H7 (cell line): Measurements from ENCODE around the gene PPP5C. TPM values are rescaled to one million over a fixed set of nuclear protein-coding genes. Genes with fewer than 3 reads are reported as not detected.

ENCODE experiments used
- DNase-seq: peaks from one replicate; pipeline ENCODE4 v3.0.0; 2012
- H3K27me3 ChIP-seq: 2 replicates; pipeline ENCODE4 v1.6.0; 2011; ENCODE audit warnings: mild to moderate bottlenecking, low read length; ENCODE audit not compliant: control insufficient read depth, insufficient read depth
- H3K36me3 ChIP-seq: replicated peaks from 2 replicates; pipeline ENCODE4 v1.5.1; 2011; ENCODE audit warnings: low read length; ENCODE audit not compliant: control insufficient read depth, insufficient read depth
- H3K4me3 ChIP-seq: 2 replicates; pipeline ENCODE4 v1.5.1; 2011; ENCODE audit warnings: low read depth, mild to moderate bottlenecking, control low read depth, low read length, moderate library complexity; ENCODE audit not compliant: insufficient read depth
- total RNA-seq: library from RNA; depleted of rRNA; stranded (reverse); fragments of >200 nt; shearing (Covaris generic); gene quantifications from 2 replicates; pipeline ENCODE4 v1.2.3, GENCODE V29; 2014

The PPP5C gene
- total RNA-seq, 1 experiment from 2014 or later, result 92.8 TPM

- Histone ChIP-seq H3K36me3 (peaks cover 8% of the 10 kb centered on the region), H3K4me3 (no peak overlapping the region), H3K27me3 (no peaks in the 10 kb centered on the region)
- no peak for DNase-seq
Observed at GRCh38 chr19:46349311-46349993, 2.6 kb downstream of the PPP5C start.

- peaks cover 12% of the 10 kb centered on the region for H3K36me3 ChIP-seq
- no peaks in the 10 kb centered on the region for H3K27me3 ChIP-seq
- no peak for DNase-seq
- H3K4me3 ChIP-seq, result no peak overlapping the region
Observed at GRCh38 chr19:46350029-46350757, 3.3 kb downstream of the PPP5C start.

- Histone ChIP-seq H3K36me3 (peaks cover 12% of the 10 kb centered on the region), H3K27me3 (no peaks in the 10 kb centered on the region), H3K4me3 (no peak overlapping the region)
- no peak for DNase-seq
Observed at GRCh38 chr19:46350758-46351159, 3.9 kb downstream of the PPP5C start.

DNA sequence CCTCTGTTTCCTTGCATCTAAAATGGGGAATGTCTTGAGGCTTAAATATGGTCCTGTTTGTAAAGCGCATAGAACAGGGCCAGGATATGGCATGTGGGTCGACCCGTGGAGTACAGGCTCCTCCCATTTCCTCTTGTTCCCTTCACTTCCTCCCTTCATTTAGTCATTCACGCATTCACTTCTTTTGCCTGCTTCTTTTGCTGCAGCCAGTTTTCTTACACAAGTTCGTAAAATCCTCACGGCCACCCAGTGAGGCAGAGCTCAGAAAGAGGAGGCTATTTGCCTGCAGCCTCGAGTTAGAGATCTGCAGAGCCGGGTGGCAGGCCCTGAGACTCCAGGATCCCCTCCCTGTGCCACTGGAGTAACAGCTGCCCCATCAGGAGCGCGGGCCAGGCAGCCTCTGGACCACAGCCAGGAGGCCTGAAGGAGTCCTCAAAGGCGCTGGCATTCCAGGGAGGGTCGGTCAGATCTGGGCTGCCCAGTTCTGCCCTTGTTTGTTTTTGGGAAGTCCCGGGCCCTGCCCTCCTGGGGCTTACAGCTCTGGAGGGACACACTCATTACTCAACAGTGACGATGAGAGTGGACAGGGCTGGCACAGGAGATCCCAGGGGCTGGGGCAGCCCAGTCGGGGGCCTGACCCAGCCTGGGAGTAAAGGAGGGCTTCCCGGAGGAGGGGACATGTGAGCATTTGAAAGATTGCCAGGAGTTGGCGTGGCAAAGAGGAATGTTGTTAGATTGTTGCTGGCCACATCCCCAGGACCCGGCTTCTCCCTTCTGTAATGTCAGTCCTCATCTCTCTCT lies 4.6 kb downstream of the PPP5C start:
- Histone ChIP-seq H3K27me3 (no peaks in the 10 kb centered on the region), H3K4me3 (no peak overlapping the region), H3K36me3 (peaks cover 14% of the 10 kb centered on the region)
- no peak for DNase-seq

- no peak for DNase-seq
- Histone ChIP-seq H3K36me3 (peaks cover 14% of the 10 kb centered on the region), H3K4me3 (no peak overlapping the region), H3K27me3 (no peaks in the 10 kb centered on the region)
Observed at GRCh38 chr19:46353730-46354528, 7.0 kb downstream of the PPP5C start.

DNA sequence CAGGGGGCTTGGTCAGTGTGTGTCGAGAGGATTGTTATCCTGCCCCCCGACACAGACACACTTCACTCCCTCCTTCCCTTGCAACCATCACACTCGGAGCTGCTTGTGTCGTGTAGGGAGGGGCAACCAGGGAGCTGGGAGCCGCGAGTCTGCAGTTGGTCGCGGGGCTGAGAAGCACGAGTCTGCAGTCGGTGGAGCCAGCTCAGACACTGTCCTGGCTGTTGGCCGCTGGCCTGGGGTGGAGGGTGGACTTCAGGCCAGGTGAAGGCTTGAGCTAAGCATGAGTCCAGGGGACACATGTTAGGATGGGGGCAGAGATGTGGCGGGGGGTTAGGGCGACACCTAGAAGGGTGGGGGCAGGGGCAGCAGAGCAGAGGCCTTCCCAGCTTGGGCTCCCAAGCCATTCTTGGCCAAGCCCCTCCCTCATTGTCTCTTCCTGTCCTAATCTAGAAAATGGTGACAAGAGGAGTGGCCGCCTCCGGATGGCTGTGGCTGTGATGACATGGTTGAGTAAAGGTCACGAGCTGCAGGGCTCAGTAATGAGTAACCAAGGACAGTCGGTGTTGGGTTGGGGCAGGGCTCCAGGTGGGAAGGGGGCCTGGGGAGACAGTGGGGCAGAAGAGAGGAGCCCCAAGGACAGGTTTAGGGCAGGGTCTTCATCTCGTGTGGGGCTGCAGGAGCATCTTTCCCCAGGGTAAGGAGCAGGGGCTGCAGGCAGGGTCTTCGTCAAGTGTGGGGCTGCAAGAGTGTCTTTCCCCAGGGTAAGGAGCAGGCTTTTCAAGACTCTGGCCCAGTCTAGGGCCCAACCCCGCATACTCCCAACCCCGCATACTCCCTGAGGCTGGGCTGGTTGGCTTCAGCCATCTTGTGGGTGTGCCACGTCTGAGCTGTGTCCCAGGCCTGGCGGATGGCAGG lies 8.6 kb downstream of the PPP5C start:
- no peaks in the 10 kb centered on the region for H3K27me3 ChIP-seq
- DNase-seq, result no peak
- peaks cover 14% of the 10 kb centered on the region for H3K36me3 ChIP-seq
- no peak overlapping the region for H3K4me3 ChIP-seq

GRCh38 chr19:46356149-46357055 lies 9.5 kb downstream of the PPP5C start:
- Histone ChIP-seq H3K4me3 (no peak overlapping the region), H3K27me3 (no peaks in the 10 kb centered on the region), H3K36me3 (peaks cover 14% of the 10 kb centered on the region)
- no peak for DNase-seq

DNA sequence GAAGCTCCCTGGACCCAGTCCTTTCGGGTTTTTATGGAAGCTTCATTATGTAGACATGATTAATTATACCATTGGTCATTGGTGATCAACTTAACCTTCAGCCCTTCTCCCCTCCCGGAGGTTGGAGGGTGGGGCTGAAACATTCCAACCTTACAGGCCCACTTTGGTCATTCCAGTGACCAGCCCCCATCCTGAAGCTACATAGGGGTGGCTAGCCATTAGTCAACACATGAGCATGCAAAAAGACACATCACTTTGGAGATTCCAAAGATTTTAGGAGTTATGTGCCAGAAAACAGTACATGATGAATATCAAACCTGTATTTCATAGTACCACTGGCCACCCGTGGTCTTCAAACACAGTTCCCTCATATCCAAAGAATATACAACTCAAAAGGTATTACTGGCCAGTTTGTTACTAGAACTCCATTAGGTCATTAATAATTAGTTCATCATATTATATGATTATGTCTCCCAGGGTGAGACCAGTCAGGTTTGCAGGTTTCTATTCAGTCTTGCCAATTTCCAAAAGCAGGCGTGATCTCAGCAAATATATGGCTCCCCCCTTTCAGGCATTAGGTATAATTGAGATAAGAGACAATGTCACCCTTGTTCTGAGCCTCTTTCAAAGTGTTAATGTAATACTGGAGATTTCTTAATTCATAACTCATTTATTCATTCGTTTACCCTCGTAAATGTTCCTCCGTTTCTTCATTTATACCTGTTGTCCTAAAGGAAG lies 11.1 kb downstream of the PPP5C start:
- Histone ChIP-seq H3K36me3 (peaks cover 12% of the 10 kb centered on the region), H3K27me3 (no peaks in the 10 kb centered on the region), H3K4me3 (no peak overlapping the region)
- no peak for DNase-seq

- no peak overlapping the region for H3K4me3 ChIP-seq
- H3K27me3 ChIP-seq, result no peaks in the 10 kb centered on the region
- DNase-seq, result no peak
- H3K36me3 ChIP-seq, result peaks cover 1% of the 10 kb centered on the region
Observed at GRCh38 chr19:46361915-46362314, 15.0 kb downstream of the PPP5C start.

DNA sequence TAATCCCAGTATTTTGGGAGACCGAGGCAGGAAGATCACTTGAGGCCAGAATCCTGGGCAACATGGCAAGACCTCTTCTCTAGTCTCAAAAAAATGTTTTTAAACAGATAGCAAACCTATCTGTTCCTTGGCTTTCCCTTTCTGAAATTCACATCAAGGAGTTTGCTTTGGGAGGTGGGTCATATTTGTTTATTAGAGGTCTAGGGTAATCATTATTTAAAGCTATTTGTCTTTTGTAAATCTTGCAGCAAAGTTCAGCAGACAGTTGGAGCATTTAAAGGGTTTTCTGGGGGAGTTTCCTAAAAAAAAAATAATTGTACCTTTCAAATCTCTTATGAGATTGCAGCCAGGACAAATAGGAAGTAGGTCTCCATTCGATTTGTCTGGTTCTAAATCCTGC lies 17.5 kb downstream of the PPP5C start:
- Histone ChIP-seq H3K36me3 (peaks cover 6% of the 10 kb centered on the region), H3K27me3 (no peaks in the 10 kb centered on the region), H3K4me3 (no peak overlapping the region)
- DNase-seq, result no peak

- Histone ChIP-seq H3K4me3 (no peak overlapping the region), H3K27me3 (no peaks in the 10 kb centered on the region), H3K36me3 (peaks cover 6% of the 10 kb centered on the region)
- DNase-seq, result no peak
Observed at GRCh38 chr19:46365561-46365960, 18.7 kb downstream of the PPP5C start.

- H3K4me3 ChIP-seq, result no peak overlapping the region
- DNase-seq, result no peak
- H3K36me3 ChIP-seq, result peaks cover 6% of the 10 kb centered on the region
- H3K27me3 ChIP-seq, result no peaks in the 10 kb centered on the region
Observed at GRCh38 chr19:46366620-46367292, 19.9 kb downstream of the PPP5C start.
